GM19238 (cell line): ENCODE data around the gene SETD2.
"Not testable (repeated sequence)": the region's sequence is repeated elsewhere in the genome, so short reads cannot be mapped to it uniquely, and the experiment has no call there.

ENCODE experiments used
- DNase-seq: peaks from one replicate; pipeline ENCODE4 v3.0.0; 2011; ENCODE audit warnings: low spot score; ENCODE audit not compliant: insufficient read length

Gene SETD2, protein sequence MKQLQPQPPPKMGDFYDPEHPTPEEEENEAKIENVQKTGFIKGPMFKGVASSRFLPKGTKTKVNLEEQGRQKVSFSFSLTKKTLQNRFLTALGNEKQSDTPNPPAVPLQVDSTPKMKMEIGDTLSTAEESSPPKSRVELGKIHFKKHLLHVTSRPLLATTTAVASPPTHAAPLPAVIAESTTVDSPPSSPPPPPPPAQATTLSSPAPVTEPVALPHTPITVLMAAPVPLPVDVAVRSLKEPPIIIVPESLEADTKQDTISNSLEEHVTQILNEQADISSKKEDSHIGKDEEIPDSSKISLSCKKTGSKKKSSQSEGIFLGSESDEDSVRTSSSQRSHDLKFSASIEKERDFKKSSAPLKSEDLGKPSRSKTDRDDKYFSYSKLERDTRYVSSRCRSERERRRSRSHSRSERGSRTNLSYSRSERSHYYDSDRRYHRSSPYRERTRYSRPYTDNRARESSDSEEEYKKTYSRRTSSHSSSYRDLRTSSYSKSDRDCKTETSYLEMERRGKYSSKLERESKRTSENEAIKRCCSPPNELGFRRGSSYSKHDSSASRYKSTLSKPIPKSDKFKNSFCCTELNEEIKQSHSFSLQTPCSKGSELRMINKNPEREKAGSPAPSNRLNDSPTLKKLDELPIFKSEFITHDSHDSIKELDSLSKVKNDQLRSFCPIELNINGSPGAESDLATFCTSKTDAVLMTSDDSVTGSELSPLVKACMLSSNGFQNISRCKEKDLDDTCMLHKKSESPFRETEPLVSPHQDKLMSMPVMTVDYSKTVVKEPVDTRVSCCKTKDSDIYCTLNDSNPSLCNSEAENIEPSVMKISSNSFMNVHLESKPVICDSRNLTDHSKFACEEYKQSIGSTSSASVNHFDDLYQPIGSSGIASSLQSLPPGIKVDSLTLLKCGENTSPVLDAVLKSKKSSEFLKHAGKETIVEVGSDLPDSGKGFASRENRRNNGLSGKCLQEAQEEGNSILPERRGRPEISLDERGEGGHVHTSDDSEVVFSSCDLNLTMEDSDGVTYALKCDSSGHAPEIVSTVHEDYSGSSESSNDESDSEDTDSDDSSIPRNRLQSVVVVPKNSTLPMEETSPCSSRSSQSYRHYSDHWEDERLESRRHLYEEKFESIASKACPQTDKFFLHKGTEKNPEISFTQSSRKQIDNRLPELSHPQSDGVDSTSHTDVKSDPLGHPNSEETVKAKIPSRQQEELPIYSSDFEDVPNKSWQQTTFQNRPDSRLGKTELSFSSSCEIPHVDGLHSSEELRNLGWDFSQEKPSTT (N-terminal part only)

GRCh38 chr3:47164007-47164881 lies at the start of gene SETD2:
SETD2 (minus strand) TSS chr3:47164113; CDS start chr3:47163924, 189 bp downstream.
- DNase-seq = peak; percentile 85

GRCh38 chr3:47210863-47211405 lies 47.0 kb upstream of the SETD2 start:
- DNase-seq = no peak

DNA sequence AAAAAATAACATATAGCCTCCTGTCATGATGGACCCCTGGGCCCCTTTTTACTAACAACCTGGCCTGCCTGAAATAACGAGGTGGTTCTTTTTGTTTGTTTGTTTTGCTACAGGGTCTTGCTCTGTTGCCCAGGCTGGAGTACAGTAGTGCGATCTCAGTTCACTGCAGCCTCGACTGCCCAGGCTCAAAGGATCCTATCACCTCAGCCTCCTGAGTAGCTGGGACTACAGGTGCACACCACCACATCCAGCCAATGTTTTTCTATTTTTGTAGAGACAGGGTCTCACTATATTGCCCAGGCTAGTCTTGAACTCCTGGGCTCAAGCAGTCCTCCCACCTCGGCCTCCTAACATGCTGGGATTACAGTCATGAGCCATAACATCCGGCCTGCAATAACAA lies 42.1 kb upstream of the SETD2 start:
- not testable (repeated sequence) for DNase-seq

DNA sequence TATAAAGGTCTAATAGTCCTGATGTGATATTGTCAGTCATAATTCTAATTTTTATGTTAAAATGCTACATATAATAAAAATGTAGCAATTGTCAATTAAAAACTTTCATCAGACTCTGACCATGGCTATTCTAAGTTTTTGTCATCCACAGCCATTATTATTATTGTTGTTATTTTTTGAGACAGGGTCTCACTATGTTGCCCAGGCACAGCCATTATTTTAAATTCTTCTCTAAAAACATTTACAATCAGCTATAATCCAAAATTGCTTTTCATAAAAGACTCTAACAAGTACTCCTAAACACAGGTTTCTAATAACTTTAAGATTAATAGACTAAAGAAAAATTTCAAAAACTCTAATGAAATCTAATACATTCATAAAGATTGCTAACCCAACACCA lies 41.0 kb upstream of the SETD2 start:
- DNase-seq = no peak

GRCh38 chr3:47202542-47202941 lies 38.6 kb upstream of the SETD2 start:
- no peak for DNase-seq

DNA sequence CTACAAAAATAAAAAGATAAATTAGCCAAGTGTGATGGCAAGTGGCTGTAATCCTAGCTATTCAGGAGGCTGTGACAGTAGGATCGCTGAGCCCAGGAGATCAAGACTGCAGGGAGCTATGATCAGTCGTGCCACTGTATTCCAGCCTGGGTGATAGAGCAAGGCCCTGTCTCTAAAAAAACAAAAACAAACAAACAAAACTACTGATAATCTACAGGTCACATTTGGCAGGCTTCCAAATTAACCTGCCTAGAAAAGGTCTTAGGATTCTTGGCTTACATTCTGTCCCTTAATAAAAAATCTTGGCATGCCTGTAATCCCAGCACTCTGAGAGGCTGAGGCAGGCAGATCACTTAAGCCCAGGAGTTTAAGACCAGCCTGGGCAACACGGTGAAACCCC lies 33.4 kb upstream of the SETD2 start:
- DNase-seq = no peak

- no peak for DNase-seq
These were observed 31.1 kb upstream of the SETD2 start for GRCh38 chr3:47194994-47195393.

DNA sequence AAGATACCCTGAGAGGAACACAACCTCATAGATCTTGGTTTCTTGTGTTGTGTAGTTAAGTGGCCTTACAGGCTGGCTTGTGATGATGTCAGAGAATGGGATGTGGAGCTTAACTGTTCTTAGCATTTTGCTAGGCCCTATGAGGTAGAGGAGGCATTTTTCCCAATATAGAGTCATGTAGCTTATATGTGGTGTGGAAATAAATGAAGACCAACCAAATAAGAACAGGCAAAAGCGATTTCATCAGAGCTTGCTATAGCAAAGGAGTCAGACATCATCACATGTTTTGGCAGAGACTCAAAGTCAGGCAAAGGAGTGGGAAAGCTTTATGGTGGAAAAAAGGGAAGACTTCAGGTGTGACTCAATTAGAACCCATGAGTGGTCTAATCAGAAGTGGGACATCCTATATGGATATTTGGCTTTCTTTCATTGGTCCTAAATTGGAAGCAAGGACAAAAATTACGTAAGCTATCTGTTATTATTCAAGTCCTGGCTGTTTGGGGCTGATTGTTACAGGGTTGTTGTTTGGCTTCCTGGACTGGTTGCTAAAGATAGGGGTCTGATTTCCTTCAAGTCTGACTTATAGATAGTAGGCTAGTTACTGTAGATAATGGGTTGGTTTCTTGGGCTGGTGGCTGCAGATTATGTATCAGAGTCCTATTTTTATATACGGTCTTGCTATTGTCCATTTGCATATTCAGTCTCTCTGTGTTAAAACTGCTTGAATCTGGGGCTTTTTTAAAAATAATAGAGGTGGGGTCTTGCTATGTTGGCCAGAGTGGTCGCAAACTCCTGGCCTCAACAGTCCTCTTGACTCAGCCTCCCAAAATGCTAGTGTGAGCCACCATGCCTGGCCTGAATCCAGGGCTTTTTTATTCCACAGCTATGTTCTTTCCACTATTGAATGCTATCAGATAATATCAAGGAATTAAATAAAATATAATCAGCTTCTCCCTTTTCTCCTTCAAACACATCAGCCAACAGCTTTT lies 30.3 kb upstream of the SETD2 start:
- DNase-seq = no peak

- DNase-seq = no peak
These were observed 22.4 kb upstream of the SETD2 start for GRCh38 chr3:47186285-47186684.

GRCh38 chr3:47181685-47182084 lies 17.8 kb upstream of the SETD2 start:
- DNase-seq = not testable (repeated sequence)

DNA sequence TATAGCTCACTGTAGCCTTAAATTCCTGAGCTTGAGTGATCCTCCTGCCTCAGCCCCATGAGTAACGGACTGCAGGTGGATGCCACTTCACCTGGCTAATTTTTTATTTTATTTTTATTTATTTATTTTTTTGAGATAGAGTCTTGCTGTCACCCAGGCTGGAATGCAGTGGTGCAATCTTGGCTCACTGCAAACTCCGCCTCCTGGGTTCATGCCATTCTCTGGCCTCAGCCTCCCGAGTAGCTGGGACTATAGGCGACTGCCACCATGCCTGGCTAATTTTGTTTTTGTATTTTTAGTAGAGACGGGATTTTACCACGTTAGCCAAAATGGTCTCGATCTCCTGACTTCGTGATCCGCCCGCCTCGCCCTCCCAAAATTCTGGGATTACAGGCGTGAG lies 16.1 kb upstream of the SETD2 start:
- not testable (repeated sequence) for DNase-seq

DNA sequence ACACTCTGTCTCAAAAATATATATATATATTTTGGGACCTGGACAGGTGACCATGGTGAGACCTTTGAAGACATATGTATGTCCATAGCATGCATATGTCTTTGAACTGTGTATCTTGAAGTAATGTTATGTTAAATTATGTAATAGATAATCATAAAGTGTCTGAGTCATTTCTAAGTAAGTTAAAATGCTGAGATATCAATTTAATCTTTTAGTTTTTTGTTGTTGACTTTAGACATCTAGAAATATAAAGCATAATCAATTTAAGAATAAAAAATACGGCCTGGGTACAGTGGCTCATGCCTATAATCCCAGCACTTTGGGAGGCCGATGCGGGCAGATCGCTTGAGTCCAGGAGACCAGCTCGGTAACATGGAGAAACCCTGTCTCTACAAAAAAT lies 12.7 kb upstream of the SETD2 start:
- DNase-seq = no peak

DNA sequence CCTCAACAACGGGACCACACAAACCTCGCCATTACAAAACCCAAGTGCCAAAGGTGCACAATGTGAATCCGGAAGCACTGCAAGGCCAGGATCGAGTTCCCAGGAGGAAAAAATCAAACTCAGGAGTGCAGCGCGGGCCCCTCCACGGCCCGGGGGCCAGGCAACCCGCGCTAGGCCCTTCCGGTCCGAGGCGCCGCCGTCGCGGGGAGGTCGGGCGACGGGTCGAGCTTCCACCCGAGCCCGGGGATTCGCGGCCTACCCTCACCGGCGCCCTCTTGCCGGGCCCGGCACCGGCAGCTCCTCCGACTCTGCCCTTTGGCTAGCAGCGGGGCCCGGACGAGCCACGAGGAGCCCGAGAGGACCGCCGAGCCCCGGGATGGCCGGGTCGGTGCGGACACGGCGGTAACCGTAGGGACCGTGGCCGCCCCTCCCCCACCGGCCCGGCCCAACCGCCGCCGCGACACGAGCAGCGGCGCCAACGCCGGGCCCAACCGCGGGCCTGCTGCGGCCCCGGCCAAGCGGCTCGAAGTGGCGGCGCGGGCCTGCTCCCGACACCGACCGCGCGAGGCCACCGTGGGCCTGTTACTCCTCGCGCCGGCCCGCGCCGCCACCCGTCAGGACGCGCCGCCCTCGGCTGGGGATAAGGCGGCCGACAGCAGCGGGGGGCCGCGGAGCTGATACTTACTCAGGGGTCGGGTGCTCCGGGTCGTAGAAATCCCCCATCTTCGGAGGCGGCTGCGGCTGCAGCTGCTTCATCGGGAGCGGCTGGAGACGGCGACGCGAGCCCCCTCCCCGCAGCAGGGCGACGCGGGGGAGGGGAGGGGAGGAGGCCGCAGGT lies 525 bp downstream of the SETD2 start:
- DNase-seq = peak; percentile 39

GRCh38 chr3:47162697-47163168 lies 1.2 kb downstream of the SETD2 start:
- DNase-seq = no peak

DNA sequence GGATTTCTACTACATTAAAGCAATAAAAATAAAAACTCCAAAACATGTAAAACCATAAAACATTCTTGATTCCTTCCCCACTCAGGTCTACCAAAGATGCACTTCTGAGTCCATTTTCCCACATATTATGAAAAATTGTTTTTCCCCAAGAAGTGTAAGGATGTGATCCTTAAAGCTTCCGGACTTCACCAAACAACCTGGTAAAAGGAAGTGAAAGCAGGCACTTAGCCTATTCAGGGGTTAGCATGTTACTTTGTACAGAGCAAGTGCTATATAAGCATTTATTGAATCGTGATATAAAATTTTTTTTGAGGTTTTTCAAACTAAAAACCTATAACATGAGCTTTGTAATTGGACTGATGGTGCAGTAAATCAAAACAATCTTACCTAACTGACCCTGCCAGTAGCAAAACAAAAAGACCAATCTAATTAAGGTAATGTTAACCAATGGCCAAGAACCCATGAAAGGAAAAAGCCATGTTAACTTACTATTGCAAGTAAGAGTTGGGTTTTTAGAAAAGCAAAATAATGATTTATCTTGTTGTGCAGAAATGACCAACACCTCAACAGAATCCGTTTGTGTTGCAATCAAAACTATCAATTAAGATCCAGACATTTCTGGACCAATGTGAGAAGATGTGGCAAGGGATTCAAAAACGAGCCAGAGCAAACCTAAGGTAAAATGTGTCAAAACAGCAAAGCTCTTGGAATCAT lies 1.8 kb downstream of the SETD2 start:
- no peak for DNase-seq

- DNase-seq = no peak
These were observed 4.1 kb downstream of the SETD2 start for GRCh38 chr3:47159820-47160219.

- no peak for DNase-seq
These were observed 5.7 kb downstream of the SETD2 start for GRCh38 chr3:47158208-47158607.
